GM18907 (cell line): ENCODE data around the gene RPS27.
"Not testable (repeated sequence)": the region's sequence is repeated elsewhere in the genome, so short reads cannot be mapped to it uniquely, and the experiment has no call there.

ENCODE experiments used
- ATAC-seq: cut with Tn5 transposase; IDR thresholded peaks from one replicate; pipeline ENCODE4 v1.9.1; 2021; ENCODE audit warnings: mild to moderate bottlenecking, moderate library complexity; ENCODE audit not compliant: unreplicated experiment

The RPS27 gene

GRCh38 chr1:153985341-153985912, 5.1 kb upstream of the RPS27 start:
- ATAC-seq = no peak

DNA sequence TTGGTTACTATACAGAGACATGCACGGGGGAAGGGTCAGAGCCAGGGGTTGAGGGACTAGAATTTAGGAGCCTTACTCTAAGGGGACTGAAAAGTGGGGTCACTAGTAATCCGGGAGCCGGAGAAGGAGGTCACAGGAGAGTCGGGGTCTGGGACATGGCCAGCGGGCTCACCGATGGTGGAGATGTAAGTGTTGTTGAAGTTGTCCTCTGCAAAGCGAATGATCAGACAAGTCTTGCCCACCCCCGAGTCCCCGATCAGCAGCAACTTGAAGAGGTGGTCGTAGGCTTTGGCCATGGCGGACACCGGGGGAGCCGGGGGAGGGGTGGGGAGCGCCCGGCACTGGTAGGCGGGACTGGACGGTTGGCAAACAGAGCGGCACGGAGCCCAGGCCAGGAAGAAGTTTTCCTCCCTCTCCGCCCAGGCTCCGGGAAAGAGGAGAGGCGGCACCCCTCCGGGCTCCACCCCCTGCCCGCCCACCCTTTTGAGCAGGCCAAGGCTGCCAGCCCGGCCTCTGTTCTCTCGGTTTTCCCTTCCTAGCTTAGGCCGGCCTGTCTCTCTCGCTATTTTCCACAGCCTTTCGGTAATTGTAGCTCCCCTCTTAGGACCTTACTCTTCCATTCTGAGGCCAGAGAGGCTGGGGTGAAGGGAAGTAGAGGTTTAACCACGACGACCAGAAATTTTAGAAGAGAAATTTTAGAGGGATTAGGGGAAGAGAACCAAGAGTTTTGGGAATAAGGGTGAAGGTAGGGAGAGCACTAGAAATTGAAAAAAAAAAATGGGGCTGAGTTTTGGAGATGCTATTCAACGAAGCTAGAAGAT, 4.4 kb upstream of the RPS27 start, which contains the start of gene RAB13:
Gene RAB13, minus strand, starts transcription at position 399 of the 821 bp plus-strand sequence. Its CDS starts 103 bp downstream, at position 296.
- ATAC-seq = no peak

DNA sequence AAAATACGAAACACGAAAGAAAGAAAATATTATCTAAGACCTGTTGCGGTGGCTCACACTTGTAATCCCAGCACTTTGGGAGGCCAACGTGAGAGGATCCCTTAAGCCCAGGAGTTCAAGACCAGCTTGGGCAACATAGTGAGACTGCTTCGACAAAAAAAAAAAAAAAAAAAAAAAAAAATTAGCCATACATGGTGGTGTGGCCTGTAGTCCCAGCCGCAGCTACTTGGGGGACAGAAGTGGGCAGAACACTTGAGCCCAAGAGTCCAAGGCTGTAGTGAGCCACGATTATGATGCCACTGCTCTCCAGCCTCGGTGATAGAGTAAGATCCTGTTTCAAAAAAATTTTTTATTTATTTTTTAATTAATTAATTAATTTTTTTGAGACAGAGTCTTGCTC, 2.9 kb upstream of the RPS27 start:
- ATAC-seq = no peak

- no peak for ATAC-seq
Observed at GRCh38 chr1:153991151-153991630, 629 bp downstream of the RPS27 start.

DNA sequence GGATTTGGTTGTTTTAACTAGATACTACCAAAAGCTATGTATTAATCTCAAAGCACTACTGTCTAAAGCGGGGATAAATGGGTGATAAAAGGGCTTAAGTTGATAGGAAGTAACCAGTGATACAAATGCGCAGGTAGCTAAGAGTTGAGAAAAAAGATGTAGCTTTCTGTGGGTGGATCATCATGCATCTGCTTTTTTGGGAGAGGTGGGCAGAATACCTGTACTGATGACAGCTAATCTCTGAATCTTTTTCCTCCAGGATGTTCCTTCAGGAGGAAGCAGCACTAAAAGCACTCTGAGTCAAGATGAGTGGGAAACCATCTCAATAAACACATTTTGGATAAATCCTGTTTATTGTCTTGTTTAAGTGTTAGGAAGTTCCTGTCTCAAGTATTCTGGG, 1.2 kb downstream of the RPS27 start:
- ATAC-seq = no peak

GRCh38 chr1:153995202-153995601, 4.6 kb downstream of the RPS27 start:
- no peak for ATAC-seq

DNA sequence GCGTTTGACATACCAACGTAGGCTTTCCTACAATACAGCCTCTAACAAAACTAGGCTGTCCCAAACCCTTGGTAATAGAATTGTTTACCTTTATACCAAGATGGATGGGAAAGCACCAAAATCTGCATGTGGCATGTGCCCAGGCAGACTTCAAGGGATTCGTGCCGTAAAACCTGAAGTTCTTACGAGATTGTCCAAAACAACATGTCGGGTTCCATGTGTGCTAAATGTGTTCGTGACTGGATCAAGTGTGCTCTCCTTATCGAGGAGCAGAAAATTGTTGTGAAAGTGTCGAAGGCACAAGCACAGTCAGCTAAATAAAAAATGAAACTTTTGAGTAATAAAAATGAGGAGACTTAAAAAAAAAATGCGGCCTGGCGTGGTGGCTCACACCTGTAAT, 5.1 kb downstream of the RPS27 start:
- ATAC-seq = no peak

DNA sequence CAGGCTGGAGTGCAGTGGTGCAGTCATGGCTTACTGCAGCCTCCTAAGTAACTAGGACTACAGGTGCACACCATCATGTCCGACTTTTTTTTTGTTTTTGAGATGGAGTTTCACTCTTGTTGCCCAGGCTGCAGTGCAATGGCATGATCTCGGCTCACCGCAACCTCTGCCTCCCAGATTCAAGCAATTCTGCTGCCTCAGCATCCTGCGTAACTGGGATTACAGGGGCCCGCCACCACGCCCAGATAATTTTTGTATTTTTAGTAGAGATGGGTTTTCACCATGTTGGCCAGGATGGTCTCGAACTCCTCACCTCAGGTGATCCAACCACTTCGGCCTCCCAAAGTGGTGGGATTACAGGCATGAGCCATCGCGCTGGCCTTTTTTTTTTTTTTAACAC, 6.3 kb downstream of the RPS27 start:
- ATAC-seq = not testable (repeated sequence)

DNA sequence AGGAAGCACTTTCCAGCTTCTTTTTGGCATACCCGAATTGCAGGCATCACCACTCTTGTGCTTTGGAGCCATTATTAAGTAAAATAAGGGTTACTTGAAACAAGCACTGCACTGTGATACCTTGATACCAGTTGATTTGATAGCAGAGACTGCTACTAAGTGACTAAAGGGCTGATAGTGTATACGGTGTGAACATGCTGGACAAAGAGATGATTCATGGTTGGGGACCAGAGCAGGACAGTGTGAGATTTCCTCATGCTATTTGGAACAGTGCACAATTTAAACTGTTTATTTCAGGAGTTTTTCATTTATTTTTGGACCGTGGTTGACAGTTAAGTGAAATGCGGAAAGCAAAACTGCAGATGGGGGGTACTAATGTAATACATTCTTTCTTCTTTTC, 9.9 kb downstream of the RPS27 start:
- ATAC-seq = no peak

DNA sequence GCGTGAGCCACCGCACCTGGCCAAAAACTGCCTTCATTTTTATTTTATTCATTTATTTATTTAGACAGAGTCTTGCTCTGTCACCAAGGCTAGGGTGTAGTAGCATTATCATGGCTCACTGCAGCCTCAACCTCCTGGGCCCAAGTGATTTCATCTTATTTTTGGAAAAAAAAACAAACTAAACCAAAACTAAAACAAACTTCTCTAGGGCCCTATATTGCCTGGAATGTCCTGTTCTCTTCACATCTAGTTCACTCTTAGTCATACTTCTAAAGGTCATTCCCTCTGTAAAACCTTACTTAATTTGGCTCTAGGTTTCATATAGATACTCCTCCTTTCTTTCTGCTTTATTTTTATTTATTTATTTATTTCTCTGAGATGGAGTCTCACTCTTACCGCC, 15.6 kb downstream of the RPS27 start:
- ATAC-seq = no peak

- no peak for ATAC-seq
Observed at GRCh38 chr1:154012129-154012528, 21.6 kb downstream of the RPS27 start.

DNA sequence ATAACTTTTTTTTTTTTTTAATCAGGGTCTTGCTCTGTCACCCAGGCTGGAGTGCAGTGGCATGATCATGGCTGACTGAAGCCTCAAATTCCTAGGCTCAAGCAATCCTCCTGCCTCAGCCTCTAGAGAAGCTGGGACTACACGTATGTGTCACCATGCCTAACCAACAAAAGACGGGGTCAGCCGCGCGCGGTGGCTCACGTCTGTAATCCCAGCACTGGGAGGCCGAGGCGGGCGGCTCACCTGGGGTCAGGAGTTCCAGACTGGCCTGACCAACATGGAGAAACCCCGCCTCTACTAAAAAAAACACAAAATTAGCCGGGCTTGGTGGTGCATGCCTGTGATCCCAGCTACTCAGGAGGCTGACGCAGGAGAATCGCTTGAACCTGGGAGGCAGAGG, 22.0 kb downstream of the RPS27 start:
- ATAC-seq = not testable (repeated sequence)

DNA sequence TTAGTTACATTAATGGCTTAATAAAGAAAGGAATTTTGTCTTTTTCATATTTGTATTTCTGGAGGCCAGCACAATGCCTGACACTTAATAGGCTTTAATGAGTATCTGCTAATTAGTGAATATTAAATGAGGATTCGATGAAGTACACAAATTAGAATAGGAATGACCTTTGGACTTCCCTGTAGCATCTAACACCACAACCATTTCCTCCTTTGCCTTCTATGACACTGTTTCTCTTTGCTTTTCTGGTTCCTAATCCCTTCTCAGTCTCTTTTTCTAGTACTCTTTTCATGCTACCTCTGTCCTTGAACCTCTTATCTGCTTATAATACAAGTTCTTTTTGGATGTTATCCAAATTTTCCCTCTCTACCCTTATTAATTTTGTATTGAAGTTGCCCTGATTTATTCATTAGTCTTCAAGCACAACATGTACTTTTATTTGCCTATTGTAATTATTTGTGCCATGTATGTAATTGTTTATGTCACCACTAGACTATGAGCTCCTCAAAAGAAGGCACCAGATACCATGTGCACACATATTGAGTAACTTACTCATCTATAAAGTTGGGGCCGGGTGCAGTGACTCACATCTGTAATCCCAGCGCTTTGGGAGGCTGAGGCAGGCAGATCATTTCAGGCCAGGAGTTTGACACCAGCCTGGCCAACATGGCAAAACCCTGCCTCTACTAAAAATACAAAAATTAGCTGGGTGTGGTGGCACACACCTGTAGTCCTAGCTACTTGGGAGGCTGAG, 23.8 kb downstream of the RPS27 start:
- no peak for ATAC-seq

- ATAC-seq = no peak
Observed at GRCh38 chr1:154019269-154019668, 28.7 kb downstream of the RPS27 start.

- ATAC-seq = no peak
Observed at GRCh38 chr1:154019940-154020339, 29.4 kb downstream of the RPS27 start.

DNA sequence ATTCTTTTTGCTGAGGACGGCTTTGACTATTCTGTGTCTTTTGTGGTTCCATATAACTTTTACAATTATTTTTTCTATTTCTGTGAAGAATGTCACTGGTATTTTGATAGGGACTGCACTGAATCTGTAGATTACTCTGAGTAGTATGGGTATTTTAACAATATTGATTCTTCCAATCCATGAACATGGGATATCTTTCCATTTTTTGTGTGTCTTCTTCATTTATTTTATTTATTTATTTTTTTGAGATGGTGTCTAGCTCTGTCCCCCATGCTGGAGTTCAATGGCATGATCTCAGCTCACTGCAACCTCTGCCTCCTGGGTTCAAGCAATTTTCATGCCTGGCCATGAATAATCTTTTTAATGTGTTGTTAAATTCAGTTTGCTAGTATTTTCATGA, 43.1 kb downstream of the RPS27 start:
- not testable (repeated sequence) for ATAC-seq
